Measurements from ENCODE around the gene NCDN.

DNA sequence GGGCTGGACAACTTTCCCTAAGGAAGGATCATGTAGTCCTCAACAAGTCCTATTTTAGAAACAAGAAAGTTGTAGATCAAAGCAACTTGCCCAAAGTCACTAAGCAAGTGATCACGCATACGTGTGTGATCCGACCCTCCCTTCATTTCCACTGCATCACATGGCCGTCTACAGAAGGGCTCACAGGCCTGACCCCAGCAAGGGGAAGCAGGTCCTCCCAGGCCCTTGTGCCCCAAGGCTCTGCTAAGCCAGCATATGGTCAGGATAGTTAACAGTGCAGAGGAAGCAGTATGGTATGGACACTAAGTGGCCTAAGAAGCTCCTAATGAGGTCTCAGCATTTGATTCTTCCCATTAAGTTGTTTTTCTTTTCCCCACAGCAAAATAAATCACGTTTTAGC, 40.3 kb downstream of the NCDN start:
- TF ChIP-seq EZH2 (IDR thresholded peaks at IDR 0.05; ENCODE audit: insufficient read depth, poor library complexity, severe bottlenecking) (no peak), EZH2phosphoT487 (IDR thresholded peaks at IDR 0.05; ENCODE audit: insufficient read depth, low read depth) (no peak)
